ENCODE data around the gene VASH1. TPM values are rescaled to one million over a fixed set of nuclear protein-coding genes. Genes with fewer than 3 reads are reported as not detected.

The VASH1 gene
- total RNA-seq, 1 experiment from 2014 or later, result 0.55 TPM

GRCh38 chr14:76828339-76829012, 67.2 kb downstream of the VASH1 start:
- DNase-seq (ENCODE audit: low read depth), result no peak

DNA sequence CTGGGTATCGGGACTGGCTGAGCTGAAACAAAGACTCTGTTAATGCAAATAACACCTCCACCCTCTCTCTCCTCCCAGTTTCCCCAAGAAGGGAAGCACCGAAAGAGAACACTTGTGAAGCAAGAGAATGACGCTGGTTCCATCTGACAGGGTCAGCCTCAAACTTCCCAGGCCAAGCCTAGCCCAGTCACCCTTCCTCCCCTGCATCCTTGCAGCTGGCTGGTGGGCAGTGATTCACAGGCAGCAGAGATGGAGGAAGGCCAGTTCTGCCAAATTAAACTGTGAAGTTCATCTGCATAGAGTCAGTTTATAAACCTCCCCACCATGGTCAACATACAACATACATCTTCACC, 67.7 kb downstream of the VASH1 start:
- peak; percentile 26 for DNase-seq (ENCODE audit: low read depth)

- DNase-seq (ENCODE audit: low read depth), result peak; percentile 15
Measured at GRCh38 chr14:76829650-76830421, 68.6 kb downstream of the VASH1 start.

GRCh38 chr14:76830556-76830955, 69.3 kb downstream of the VASH1 start:
- no peak for DNase-seq (ENCODE audit: low read depth)

DNA sequence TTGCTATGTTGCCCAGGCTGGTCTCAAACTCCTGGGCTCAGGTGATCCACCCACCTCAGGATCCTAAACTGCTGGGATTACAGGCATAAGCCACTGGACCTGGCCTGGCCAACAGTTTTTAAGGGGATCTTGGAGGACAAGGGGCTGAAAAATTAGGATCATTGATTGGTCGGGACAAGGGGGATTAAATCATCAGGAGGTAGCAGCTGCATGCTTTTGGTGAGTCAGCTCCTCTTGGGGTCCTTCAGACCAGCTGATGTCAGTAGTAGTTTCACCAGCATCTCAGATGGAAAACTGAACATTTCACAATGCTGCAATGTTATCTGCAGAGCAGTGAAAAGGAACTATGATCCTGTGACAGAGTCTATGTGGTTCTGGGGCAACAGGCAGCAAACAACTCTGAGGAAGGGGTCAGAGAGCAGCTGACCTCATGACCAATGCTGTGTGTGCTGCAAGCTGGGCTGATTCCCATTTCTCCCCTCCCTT, 71.3 kb downstream of the VASH1 start:
- DNase-seq (ENCODE audit: low read depth), result no peak

Other genes starting within 250 kb of the VASH1 start
- gene ANGEL1, start 51.4 kb downstream of the VASH1 start, total RNA-seq (2014; rRNA removed; shearing (Covaris generic)), result 3.5 and 6.3 TPM in 2 replicates
- gene LRRC74A, start 64.9 kb downstream of the VASH1 start, total RNA-seq (2014; rRNA removed; shearing (Covaris generic)), result not detected in 2 replicates